Stomach (tissue), 9 donors: ENCODE data around the gene CSF2RB. TPM values are rescaled to one million over a fixed set of nuclear protein-coding genes. Genes with fewer than 3 reads are reported as not detected.

Experiments
- DNase-seq, 2 donors: peaks; one replicate each; pipeline versions ENCODE4 v3.0.0 to v3.0.0-alpha.2; 2013 to 2019
- H3K27ac ChIP-seq, 5 donors: fragments of 200-600 bp in 4 of 5; sonication (generic) in 4 of 5; one replicate each; pipeline ENCODE4 v1.5.1; 2013 to 2019; ENCODE audit warnings: mild to moderate bottlenecking in 1 of 5, moderate library complexity in 1 of 5
- H3K27me3 ChIP-seq, 3 donors: fragments of 200-600 bp; sonication (generic); one replicate each; pipeline ENCODE4 v1.5.1; 2017 to 2019; ENCODE audit warnings: mixed run types in 1 of 3
- H3K36me3 ChIP-seq, 4 donors: fragments of 200-600 bp; sonication (generic); 1 replicate in 3 of 4; 2 replicates in 1 of 4; pipeline ENCODE4 v1.5.1; 2016 to 2019
- H3K4me1 ChIP-seq, 4 donors: fragments of 200-600 bp; sonication (generic); one replicate each; pipeline ENCODE4 v1.5.1; 2016 to 2019
- H3K4me3 ChIP-seq, 4 donors: fragments of 200-600 bp; sonication (generic) in 3 of 4; one replicate each; pipeline ENCODE4 v1.5.1; 2016 to 2019; ENCODE audit warnings: mild to moderate bottlenecking in 1 of 4
- H3K9me3 ChIP-seq, 4 donors: fragments of 200-600 bp; sonication (generic); one replicate each; pipeline ENCODE4 v1.5.1; 2016 to 2019
- EP300 ChIP-seq: sonication (generic); formaldehyde crosslinking; IDR thresholded peaks from one replicate; pipeline ENCODE4 v1.6.1; 2017; ENCODE audit warnings: antibody characterized with exemption
- POLR2A ChIP-seq, 4 donors: fragments of 450-650 bp; IDR thresholded peaks; one replicate each; pipeline ENCODE4 v1.6.1; 2016; ENCODE audit warnings: antibody characterized with exemption in 4 of 4, control low read depth in 2 of 4, mild to moderate bottlenecking in 1 of 4, moderate library complexity in 1 of 4
- POLR2AphosphoS5 ChIP-seq, 3 donors: sonication (generic); formaldehyde crosslinking; IDR thresholded peaks; one replicate each; pipeline ENCODE4 v1.6.1; 2016; ENCODE audit warnings: antibody characterized with exemption in 3 of 3
- WGBS, 5 donors: extraction: QIAGEN DNeasy Blood & Tissue Kit in 3 of 5; methylation state at CpG; one replicate each; pipeline versions ENCODE4 v1.1.5 to v1.1.7; 2013 to 2018; 5-methylcytosine and 5-hydroxymethylcytosine counted together
- intact Hi-C: fragments of 100-400 bp; cut with DNase I; formaldehyde crosslinking; loops from one replicate; pipeline ENCODE4 v1.15.1; 2023; ENCODE audit warnings: low total_unique reads
- polyA plus RNA-seq, 3 donors: library from polyadenylated mRNA; stranded (reverse); fragments of 200-250 nt; gene quantifications; one replicate each; pipeline ENCODE4 v1.2.3, GENCODE V29; 2013
- total RNA-seq, 5 donors: library from RNA; depleted of rRNA; stranded (reverse); fragments of >200 nt; gene quantifications; one replicate each; pipeline versions ENCODE4 v1.1.0 to v1.2.3, GENCODE V29; 2014 to 2016
- TF ChIP-seq, protein P1 (sequence below), 7 experiments: fragments of 450-650 bp in 4 of 7; fragments of 200-600 bp in 3 of 7; sonication (generic) in 3 of 7; IDR thresholded peaks; one replicate each; pipeline ENCODE4 v1.5.1; 2016 to 2019; ENCODE audit warnings: antibody characterized with exemption in 7 of 7, control low read depth in 2 of 7, mild to moderate bottlenecking in 1 of 7
- donor health status: healthy with polysubstance abuse.
- donor health status: Bipolar disorder and iron deficiency.
- donor health status: healthy.

Gene CSF2RB
- total and polyA plus RNA-seq, 8 donors: 0.92 to 11.9 (median 1.9) TPM

DNA sequence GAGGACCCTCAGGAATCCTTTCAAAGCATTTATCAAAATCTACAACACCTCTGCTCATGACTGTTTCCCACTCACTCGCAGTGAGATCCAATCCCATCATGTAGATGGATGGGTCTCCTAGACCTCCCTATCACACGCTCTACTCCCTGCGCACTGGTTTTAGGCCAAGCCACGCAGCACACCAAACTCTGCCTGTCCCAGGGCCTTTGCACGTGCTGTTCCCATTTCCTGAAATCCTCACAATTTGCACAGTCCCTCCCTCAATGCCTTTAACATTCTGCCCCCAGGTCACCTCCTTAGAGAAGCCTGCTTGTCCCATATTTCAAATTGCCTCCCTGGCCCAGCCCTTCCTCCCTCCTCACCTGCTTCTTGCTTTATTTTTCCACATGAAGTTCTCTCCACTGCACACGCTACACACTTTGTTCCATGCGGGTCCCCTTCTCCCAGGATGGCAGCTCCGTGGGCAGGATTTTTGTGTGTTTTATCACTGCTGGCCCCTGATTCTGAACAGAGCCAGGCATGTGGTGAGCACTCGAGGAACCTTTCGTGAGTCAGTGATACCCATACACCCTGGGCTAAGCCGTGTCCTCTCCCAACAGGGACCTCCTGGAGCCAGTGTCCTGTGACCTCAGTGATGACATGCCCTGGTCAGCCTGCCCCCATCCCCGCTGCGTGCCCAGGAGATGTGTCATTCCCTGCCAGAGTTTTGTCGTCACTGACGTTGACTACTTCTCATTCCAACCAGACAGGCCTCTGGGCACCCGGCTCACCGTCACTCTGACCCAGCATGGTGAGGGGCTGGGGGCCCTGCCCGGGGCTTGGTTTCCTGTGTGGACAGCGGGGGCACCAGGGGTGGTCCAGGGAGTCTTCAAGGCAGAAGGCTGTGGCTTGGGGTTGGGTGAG lies 12.2 kb downstream of the CSF2RB start:
- intact Hi-C loops: no loop called here
- WGBS, 5 donors: 82 to 94% (median 83%) methylated on average over 19 of the region's 19 CpGs
- Histone ChIP-seq H3K9me3 (no peaks in the 10 kb centered on the region), H3K27ac (no peak overlapping the region), H3K36me3 (peaks cover 0 to 48% (median 7%) of the 10 kb centered on the region in 4 donors), H3K4me1 (peaks cover 0 to 10% (median 0%) of the 10 kb centered on the region in 4 donors), H3K4me3 (no peak overlapping the region), H3K27me3 (peaks cover 0 to 91% (median 10%) of the 10 kb centered on the region in 3 donors)
- DNase-seq: no peak
- no peak for TF ChIP-seq POLR2A (IDR thresholded peaks at IDR 0.05)
- TF ChIP-seq, protein P1, sequence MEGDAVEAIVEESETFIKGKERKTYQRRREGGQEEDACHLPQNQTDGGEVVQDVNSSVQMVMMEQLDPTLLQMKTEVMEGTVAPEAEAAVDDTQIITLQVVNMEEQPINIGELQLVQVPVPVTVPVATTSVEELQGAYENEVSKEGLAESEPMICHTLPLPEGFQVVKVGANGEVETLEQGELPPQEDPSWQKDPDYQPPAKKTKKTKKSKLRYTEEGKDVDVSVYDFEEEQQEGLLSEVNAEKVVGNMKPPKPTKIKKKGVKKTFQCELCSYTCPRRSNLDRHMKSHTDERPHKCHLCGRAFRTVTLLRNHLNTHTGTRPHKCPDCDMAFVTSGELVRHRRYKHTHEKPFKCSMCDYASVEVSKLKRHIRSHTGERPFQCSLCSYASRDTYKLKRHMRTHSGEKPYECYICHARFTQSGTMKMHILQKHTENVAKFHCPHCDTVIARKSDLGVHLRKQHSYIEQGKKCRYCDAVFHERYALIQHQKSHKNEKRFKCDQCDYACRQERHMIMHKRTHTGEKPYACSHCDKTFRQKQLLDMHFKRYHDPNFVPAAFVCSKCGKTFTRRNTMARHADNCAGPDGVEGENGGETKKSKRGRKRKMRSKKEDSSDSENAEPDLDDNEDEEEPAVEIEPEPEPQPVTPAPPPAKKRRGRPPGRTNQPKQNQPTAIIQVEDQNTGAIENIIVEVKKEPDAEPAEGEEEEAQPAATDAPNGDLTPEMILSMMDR (IDR thresholded peaks at IDR 0.05): no peak
- no peak for TF ChIP-seq EP300
- no peak for TF ChIP-seq POLR2AphosphoS5 (IDR thresholded peaks at IDR 0.05)

DNA sequence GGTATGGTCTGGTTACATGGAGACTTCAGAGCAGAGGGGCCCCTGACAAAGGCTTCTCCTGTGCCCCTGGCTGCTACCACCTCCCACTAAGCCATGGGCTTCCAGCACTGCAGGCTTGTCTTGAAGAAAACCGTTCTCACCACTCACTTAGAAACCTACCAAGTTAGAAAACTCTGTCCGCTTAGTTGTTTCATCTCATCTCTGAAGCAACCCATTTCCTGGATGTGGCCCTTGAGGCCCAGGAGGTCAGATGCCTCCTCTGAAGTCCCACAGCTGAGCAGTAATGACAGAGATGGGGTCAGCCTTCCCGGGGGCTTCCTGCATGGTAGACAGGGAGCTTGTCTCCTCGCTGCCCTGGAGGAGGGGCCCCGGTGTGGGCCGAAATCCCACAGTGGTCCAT lies 12.9 kb downstream of the CSF2RB start:
- Histone ChIP-seq H3K4me1 (peaks cover 0 to 10% (median 0%) of the 10 kb centered on the region in 4 donors), H3K9me3 (no peaks in the 10 kb centered on the region), H3K27ac (no peak overlapping the region), H3K36me3 (peaks cover 0 to 52% (median 7%) of the 10 kb centered on the region in 4 donors), H3K4me3 (no peak overlapping the region), H3K27me3 (peaks cover 0 to 91% (median 10%) of the 10 kb centered on the region in 3 donors)
- intact Hi-C loops: no loop called here
- TF ChIP-seq EP300 (no peak), POLR2AphosphoS5 (IDR thresholded peaks at IDR 0.05) (no peak), POLR2A (IDR thresholded peaks at IDR 0.05) (no peak)
- TF ChIP-seq, protein P1 (IDR thresholded peaks at IDR 0.05): no peak
- 79 to 93% (median 85%) methylated on average over 6 of the region's 6 CpGs for WGBS, 5 donors
- no peak for DNase-seq

DNA sequence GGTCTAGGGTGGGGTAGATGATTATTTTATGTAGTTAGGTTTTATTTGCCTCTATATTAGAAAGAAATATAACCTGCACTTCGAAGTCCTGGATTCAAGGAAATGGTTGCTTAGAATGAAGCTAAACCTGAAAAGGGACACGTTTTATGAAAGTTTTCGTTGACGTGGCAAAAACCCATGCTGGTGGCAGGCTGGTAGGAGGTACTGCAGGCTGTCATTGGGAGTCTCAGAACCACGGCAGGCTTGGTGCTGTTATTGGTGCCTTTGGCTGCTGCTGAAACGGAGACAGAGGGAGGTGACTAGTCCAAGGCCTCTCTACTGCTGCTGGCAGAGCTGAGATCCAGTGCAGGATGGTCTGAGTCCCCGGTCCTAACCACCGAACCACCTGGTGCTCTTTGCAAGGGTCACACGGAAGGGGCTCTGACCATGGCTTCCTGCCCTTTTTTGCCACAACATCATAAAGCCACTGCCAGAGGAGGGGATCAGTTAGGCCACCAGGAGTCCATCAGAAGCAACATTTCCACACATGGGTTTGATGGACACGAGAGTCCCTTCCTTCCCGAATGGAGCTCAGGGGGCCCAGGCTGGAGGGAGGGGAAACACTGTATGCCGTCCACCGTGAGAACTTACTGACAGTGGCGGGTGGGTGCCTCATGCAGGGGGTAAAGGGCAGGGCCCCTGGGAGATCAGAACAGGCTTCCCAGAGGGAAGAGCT lies 13.4 kb downstream of the CSF2RB start:
- Histone ChIP-seq H3K36me3 (peaks cover 0 to 52% (median 7%) of the 10 kb centered on the region in 4 donors), H3K27ac (no peak overlapping the region), H3K9me3 (no peaks in the 10 kb centered on the region), H3K27me3 (peaks cover 0 to 86% (median 9%) of the 10 kb centered on the region in 3 donors), H3K4me1 (peaks cover 0 to 10% (median 0%) of the 10 kb centered on the region in 4 donors), H3K4me3 (no peak overlapping the region)
- DNase-seq: no peak
- WGBS, 5 donors: 66 to 81% (median 71%) methylated on average over 14 of the region's 14 CpGs
- no peak for TF ChIP-seq POLR2AphosphoS5 (IDR thresholded peaks at IDR 0.05)
- no peak for TF ChIP-seq EP300
- TF ChIP-seq, protein P1 (IDR thresholded peaks at IDR 0.05): no peak
- no peak for TF ChIP-seq POLR2A (IDR thresholded peaks at IDR 0.05)
- intact Hi-C loops: no loop called here

DNA sequence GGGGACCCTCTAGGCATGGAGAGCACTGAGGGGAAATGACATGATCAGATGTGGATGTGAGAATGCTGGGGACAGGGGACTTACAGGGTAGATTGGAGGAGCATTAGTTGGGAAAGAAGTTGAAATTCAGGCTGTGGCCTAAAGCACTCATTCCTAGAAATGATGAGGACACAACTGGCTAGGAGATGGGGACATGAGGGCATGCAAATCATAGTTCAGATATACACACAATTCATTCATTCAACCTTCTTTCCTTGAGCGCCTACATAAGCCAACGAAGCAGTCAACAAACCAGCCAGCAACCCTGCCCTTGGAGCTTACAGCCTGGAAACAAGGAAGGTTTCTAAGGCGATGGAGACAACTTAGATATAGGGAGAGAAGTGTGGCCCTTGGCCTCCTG lies 14.2 kb downstream of the CSF2RB start:
- H3K4me1 ChIP-seq: peaks cover 0 to 2% (median 0%) of the 10 kb centered on the region in 4 donors
- 57 to 77% (median 71%) methylated on average over 3 of the region's 3 CpGs for WGBS, 5 donors

More for the DNA sequence above, 14.2 kb downstream of the CSF2RB start:
- no peak overlapping the region for H3K4me3 ChIP-seq
- TF ChIP-seq EP300 (no peak), POLR2A (IDR thresholded peaks at IDR 0.05) (no peak), POLR2AphosphoS5 (IDR thresholded peaks at IDR 0.05) (no peak)
- TF ChIP-seq, protein P1 (IDR thresholded peaks at IDR 0.05): no peak
- no peak overlapping the region for H3K27ac ChIP-seq
- peaks cover 0 to 52% (median 8%) of the 10 kb centered on the region in 4 donors for H3K36me3 ChIP-seq
- intact Hi-C loops: no loop called here
- no peak for DNase-seq
- peaks cover 0 to 78% (median 1%) of the 10 kb centered on the region in 3 donors for H3K27me3 ChIP-seq
- no peaks in the 10 kb centered on the region for H3K9me3 ChIP-seq
